Activated naive CD4-positive, alpha-beta T cell treated with anti-CD3 and anti-CD28 coated beads, Interleukin-2, amount 50 U/mL, for 16 hours (primary cell): Measurements from ENCODE around the gene FADS6.

ENCODE experiments used
- DNase-seq: peaks from one replicate; pipeline ENCODE4 v3.0.0-alpha.2; 2020

FADS6 gene

GRCh38 chr17:74892974-74893911 lies at the start of gene FADS6:
FADS6 (minus strand) TSS chr17:74893633; CDS start chr17:74893595, 38 bp downstream.
- DNase-seq = peak; percentile 19

DNA sequence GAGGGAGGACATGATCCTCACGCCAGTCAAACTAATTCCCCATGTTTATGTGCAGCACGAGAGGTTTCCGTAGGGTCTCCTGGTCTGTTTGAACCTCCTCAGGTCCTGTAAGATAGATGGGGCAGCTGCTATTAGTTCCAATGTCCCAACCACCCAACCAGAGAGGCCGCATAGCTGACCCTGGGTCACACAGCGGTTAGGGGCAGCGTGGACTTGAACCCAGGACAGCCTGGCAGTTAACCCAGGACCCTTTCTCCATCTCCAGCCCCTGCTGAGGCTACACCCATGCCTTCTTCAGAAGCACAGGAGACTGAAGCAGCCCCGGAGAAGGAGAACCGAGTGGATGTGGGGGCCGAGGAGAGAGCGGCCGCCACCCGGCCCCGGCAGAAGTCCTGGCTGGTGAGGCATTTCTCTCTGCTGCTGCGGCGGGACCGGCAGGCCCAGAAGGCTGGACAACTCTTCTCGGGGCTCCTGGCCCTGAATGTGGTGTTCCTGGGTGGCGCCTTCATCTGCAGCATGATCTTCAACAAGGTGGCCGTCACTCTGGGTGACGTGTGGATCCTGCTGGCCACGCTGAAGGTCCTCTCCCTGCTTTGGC lies 47.8 kb upstream of the FADS6 start:
- no peak for DNase-seq

- no peak for DNase-seq
Measured at GRCh38 chr17:74939534-74939933, 46.1 kb upstream of the FADS6 start.

DNA sequence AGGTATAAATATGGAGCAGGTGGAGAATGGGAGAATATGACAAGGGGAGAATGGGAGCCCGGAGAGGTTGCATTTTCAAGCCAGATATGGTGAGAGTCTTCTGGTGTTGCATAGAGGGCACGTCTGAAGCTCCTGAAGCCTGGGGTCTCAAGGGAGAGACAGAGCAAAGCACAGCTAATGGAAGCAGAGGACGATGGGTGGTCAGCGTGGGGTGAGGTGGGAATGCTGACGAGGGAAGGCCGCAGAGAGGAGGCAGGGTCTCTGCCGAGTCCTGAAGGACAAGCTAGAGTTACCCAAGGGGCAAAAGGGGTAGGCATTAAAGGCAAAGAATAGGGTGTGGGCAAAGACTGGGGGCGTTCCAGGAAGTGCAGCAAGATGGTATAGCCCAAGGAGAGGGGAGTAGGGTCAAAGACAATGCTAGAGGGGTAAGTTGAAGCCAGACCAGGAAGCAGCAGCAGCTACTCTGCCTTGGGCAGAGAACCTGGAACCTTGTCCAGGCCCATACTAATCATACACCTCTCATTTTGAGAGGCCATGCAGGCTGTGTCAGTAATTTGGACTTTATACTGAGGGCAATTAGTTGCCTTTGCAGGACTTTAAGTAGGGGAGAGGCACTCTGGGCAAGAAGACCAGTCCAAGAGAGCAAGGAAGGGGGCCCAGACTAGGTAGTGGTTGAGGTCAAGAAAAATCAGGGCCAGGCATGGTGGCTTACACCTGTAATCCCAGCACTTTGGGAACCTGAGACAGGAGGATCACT lies 44.9 kb upstream of the FADS6 start:
- DNase-seq = no peak

- DNase-seq = no peak
Measured at GRCh38 chr17:74937064-74938051, 43.9 kb upstream of the FADS6 start.

- no peak for DNase-seq
Measured at GRCh38 chr17:74936470-74936799, 43.0 kb upstream of the FADS6 start.

GRCh38 chr17:74935585-74936469 lies 42.4 kb upstream of the FADS6 start, which contains the start of gene OTOP3:
OTOP3 (plus strand) TSS chr17:74935898; CDS start chr17:74935922, 24 bp downstream.
- no peak for DNase-seq

GRCh38 chr17:74935048-74935447 lies 41.6 kb upstream of the FADS6 start:
- no peak for DNase-seq

GRCh38 chr17:74930535-74931036 lies 37.2 kb upstream of the FADS6 start:
- DNase-seq = no peak

DNA sequence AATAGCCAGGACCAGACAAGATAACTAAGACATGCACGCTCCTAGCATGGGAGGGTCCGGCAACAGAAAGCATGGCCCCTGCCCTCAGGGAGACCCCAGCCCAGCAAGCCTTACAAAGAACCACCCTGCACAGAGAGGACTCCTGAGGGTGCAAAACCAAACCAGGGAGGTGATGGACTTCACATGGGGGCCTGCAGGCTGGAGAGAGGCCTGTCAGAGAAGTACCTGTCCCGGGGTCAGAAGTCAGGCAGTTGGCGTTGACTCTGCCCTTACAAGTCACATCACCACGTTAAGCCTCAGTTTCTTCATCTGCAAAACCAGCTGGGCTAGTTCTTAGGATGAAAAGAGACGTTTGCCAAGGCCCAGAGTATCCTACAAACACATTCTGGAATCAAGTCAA lies 35.4 kb upstream of the FADS6 start:
- DNase-seq = no peak

GRCh38 chr17:74925242-74925641 lies 31.8 kb upstream of the FADS6 start:
- DNase-seq = no peak

DNA sequence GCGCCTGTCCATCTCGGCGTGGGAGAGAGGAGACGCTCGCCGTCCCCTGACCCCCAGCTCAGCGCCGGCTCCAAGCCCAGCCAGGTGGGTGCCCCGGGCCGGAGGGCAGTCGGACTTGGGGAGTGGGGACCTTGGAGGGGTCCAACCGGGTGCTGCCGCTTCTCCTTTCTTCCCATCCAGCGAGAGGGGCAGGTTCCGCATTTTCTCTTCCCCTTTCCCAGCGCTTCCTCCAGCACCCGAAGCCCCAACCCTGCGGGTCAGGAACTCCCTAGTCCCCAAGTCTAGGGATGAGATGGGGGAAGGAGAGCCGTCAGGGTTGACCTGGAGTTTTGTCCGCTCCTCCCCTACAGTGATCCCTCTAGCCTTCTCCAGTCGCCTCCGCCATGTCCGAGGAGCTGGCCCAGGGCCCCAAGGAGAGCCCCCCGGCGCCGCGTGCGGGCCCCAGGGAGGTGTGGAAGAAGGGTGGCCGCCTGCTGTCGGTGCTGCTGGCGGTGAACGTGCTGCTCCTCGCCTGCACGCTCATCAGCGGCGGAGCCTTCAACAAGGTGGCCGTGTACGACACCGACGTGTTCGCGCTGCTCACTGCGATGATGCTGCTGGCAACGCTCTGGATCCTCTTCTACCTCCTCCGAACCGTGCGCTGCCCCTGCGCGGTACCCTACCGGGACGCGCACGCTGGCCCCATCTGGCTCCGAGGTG lies 31.0 kb upstream of the FADS6 start, which contains the start of gene OTOP2:
Gene OTOP2 (plus strand): TSS at position 24 of the 699 bp plus-strand sequence. CDS start 360 bp downstream, at position 384.
- DNase-seq = peak; percentile 27

GRCh38 chr17:74923538-74924249 lies 30.3 kb upstream of the FADS6 start:
- peak; percentile 76 for DNase-seq

- no peak for DNase-seq
Measured at GRCh38 chr17:74922694-74923537, 29.5 kb upstream of the FADS6 start, which contains the start of gene USH1G. USH1G (minus strand) TSS chr17:74923255; CDS start chr17:74923073, 182 bp downstream.

DNA sequence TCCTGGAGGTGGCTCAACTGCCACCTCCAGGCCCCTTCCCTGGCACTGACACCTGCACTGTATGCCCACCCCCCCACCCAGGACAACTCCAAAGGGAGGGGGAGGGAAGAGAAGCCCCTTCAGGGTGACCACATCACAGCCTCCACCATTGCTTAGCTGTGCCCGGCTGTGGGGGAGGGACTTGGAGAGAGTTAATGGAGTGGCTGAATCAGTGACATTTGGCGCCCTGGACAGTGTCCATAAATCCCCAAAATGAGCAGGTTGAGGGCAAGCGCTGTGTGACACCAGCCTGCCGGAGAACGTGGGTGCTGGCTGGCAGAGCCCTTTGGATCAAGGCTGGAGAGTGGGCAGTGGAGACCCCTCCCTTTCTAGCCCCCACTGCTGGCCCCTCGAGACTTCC lies 28.7 kb upstream of the FADS6 start:
- DNase-seq = no peak

GRCh38 chr17:74921769-74922168 lies 28.3 kb upstream of the FADS6 start:
- DNase-seq = no peak

- DNase-seq = no peak
Measured at GRCh38 chr17:74921026-74921681, 27.7 kb upstream of the FADS6 start.

DNA sequence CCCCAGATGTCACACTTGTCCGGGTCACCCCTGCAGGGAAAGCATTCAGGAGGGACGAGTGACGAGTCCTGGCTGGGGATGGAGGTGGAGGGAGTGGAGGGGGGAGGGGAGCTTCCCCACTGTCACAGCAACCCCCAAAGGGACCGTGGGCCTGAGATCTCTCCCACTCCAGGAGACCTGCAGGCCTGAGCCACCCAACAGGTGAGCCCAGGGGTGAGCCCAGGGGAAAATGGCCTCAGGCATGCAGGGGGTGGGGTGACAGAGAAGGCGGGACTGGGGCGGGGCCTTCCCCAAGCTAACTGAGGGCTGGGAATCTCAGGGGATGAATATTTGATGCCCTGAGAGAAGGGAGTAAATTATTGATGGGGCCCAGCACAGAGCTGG lies 27.2 kb upstream of the FADS6 start:
- DNase-seq = no peak
